ENCODE results near the gene PLCB2.

DNA sequence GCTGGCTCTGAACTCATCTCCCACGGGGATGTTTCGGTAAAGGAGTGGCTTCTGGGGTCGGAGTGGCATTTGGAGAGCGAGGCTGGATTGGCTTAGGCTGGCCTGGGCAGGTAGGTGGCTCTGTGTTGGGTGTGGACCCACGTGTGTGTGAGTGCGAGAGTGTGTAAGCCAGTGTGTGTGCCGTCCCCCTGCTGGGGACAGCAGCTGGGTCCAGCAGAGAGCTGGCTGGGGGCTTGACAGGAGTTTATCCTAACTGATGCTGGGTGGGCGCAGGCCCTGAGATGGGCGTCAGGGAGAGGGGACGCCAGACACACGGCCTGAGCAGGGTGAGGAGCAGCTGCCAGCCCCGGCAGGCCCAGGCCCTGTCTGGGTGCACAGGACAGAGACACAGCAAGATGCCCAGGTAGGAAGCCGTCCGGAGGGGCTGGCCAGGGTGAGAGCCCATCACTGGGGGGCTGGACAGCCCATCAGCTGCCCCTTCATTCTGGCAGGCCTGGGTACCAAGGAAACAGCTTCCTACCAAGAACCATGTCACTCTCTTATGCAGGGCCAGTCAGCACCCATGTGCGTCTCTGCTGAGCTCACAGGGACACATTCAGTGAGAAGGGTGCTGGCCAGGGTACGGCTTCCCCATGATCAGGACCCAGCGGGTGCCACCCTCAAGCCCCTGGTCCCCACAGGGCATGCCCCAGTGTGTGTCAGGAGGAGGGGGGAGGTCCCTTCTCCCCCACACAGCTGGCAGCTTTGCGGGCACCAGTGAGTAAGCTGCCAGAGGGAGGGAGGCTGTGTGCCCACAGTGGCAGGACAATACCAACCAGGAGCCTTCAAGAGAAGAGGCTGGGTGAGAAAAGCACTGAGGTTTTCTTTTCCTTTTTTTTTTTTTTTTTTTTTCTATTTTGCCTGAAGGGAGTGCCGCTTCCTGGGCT is 67.8 kb downstream of the PLCB2 start:
- TF ChIP-seq, protein P1, sequence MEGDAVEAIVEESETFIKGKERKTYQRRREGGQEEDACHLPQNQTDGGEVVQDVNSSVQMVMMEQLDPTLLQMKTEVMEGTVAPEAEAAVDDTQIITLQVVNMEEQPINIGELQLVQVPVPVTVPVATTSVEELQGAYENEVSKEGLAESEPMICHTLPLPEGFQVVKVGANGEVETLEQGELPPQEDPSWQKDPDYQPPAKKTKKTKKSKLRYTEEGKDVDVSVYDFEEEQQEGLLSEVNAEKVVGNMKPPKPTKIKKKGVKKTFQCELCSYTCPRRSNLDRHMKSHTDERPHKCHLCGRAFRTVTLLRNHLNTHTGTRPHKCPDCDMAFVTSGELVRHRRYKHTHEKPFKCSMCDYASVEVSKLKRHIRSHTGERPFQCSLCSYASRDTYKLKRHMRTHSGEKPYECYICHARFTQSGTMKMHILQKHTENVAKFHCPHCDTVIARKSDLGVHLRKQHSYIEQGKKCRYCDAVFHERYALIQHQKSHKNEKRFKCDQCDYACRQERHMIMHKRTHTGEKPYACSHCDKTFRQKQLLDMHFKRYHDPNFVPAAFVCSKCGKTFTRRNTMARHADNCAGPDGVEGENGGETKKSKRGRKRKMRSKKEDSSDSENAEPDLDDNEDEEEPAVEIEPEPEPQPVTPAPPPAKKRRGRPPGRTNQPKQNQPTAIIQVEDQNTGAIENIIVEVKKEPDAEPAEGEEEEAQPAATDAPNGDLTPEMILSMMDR (tag by site-specific recombination; IDR thresholded peaks at IDR 0.05), result no peak
- TF ChIP-seq KLF7 (tag by site-specific recombination; IDR thresholded peaks at IDR 0.05; ENCODE audit: borderline replicate concordance) (no peak), ZNF10 (tag by site-specific recombination; IDR thresholded peaks at IDR 0.05) (no peak), ZNF426 (tag by site-specific recombination; IDR thresholded peaks at IDR 0.05) (no peak), ZNF140 (tag by site-specific recombination; IDR thresholded peaks at IDR 0.05) (no peak), ZBTB7A (tag by site-specific recombination; IDR thresholded peaks at IDR 0.05; ENCODE audit: low read depth) (no peak), ZNF777 (tag by site-specific recombination; IDR thresholded peaks at IDR 0.05; ENCODE audit: borderline replicate concordance) (no peak), MZF1 (tag by site-specific recombination; IDR thresholded peaks at IDR 0.05; ENCODE audit: borderline replicate concordance) (no peak)
- TF ChIP-seq, protein P2, sequence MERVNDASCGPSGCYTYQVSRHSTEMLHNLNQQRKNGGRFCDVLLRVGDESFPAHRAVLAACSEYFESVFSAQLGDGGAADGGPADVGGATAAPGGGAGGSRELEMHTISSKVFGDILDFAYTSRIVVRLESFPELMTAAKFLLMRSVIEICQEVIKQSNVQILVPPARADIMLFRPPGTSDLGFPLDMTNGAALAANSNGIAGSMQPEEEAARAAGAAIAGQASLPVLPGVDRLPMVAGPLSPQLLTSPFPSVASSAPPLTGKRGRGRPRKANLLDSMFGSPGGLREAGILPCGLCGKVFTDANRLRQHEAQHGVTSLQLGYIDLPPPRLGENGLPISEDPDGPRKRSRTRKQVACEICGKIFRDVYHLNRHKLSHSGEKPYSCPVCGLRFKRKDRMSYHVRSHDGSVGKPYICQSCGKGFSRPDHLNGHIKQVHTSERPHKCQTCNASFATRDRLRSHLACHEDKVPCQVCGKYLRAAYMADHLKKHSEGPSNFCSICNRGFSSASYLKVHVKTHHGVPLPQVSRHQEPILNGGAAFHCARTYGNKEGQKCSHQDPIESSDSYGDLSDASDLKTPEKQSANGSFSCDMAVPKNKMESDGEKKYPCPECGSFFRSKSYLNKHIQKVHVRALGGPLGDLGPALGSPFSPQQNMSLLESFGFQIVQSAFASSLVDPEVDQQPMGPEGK (tag by site-specific recombination; IDR thresholded peaks at IDR 0.05), result no peak
- TF ChIP-seq, protein P3, sequence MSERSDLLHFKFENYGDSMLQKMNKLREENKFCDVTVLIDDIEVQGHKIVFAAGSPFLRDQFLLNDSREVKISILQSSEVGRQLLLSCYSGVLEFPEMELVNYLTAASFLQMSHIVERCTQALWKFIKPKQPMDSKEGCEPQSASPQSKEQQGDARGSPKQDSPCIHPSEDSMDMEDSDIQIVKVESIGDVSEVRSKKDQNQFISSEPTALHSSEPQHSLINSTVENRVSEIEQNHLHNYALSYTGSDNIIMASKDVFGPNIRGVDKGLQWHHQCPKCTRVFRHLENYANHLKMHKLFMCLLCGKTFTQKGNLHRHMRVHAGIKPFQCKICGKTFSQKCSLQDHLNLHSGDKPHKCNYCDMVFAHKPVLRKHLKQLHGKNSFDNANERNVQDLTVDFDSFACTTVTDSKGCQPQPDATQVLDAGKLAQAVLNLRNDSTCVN (tag by site-specific recombination; optimal IDR thresholded peaks at IDR 0.05), result no peak
- TF ChIP-seq, protein P4, sequence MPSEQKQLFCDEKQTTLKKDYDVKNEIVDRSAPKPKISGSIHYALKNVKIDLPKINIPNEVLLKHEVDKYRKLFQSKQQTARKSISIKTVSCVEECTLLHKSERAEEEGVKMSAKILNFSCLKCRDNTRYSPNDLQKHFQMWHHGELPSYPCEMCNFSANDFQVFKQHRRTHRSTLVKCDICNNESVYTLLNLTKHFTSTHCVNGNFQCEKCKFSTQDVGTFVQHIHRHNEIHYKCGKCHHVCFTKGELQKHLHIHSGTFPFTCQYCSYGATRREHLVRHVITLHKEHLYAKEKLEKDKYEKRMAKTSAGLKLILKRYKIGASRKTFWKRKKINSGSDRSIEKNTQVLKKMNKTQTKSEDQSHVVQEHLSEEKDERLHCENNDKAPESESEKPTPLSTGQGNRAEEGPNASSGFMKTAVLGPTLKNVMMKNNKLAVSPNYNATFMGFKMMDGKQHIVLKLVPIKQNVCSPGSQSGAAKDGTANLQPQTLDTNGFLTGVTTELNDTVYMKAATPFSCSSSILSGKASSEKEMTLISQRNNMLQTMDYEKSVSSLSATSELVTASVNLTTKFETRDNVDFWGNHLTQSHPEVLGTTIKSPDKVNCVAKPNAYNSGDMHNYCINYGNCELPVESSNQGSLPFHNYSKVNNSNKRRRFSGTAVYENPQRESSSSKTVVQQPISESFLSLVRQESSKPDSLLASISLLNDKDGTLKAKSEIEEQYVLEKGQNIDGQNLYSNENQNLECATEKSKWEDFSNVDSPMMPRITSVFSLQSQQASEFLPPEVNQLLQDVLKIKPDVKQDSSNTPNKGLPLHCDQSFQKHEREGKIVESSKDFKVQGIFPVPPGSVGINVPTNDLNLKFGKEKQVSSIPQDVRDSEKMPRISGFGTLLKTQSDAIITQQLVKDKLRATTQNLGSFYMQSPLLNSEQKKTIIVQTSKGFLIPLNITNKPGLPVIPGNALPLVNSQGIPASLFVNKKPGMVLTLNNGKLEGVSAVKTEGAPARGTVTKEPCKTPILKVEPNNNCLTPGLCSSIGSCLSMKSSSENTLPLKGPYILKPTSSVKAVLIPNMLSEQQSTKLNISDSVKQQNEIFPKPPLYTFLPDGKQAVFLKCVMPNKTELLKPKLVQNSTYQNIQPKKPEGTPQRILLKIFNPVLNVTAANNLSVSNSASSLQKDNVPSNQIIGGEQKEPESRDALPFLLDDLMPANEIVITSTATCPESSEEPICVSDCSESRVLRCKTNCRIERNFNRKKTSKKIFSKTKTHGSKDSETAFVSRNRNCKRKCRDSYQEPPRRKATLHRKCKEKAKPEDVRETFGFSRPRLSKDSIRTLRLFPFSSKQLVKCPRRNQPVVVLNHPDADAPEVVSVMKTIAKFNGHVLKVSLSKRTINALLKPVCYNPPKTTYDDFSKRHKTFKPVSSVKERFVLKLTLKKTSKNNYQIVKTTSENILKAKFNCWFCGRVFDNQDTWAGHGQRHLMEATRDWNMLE (tag by site-specific recombination; conservative IDR thresholded peaks at IDR 0.05; ENCODE audit: low read depth), result no peak
